ENCODE measurements around the gene NACC1. TPM values are rescaled to one million over a fixed set of nuclear protein-coding genes. Genes with fewer than 3 reads are reported as not detected.
A peak's percentile ranks its signal among the peaks of the same experiment; 100 is the strongest.

NACC1 gene
- total RNA-seq, 1 experiment from 2014 or later: 133 TPM

DNA sequence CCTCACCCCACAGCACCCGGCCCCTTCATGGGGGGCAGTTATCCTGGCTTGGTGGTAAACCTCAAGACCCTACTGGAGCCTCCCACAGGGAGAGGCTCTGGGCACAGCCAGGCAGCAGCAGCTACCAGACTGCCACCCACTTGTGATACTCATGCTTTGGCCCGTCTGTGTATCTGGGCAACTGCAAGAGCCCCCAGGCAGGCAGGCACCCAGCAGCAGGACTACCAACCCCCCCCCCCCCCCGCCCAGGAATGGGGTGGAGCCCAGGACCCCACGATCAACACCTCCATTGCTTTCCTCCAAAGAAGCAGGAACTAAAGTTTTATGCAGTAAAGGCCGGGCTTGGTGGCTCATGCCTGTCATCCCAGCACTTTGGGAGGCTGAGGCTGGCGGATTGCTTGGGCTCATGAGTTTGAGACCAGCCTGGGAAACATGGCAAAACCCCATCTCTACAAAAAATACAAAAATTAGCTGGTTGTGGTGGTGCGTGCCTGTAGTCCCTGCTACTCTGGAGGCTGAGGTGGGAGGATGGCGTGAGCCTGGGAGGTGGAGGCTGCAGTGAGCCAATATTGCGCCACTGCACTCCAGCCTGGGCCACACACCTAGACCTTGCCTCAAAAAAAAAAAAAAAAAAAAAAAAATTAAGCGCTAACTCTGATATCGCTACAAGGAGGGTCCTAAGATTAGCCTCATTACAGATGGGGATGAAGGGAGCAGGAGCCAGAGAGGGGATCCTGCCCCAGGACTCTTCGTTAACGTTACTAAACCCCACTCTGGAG lies 14.3 kb upstream of the NACC1 start:
- no peak overlapping the region for H3K4me3 ChIP-seq
- ChIA-PET CTCF (no interaction called here), POLR2A (ENCODE audit: unreplicated experiment) (no interaction called here)
- H3K4me2 ChIP-seq: no peak overlapping the region
- H3K27ac ChIP-seq: no peak overlapping the region
- H3K27me3 ChIP-seq (ENCODE audit: insufficient read depth, low read depth): no peaks in the 10 kb centered on the region
- DNase-seq: no peak
- peaks cover 8% of the 10 kb centered on the region; the same call in 1 of the 2 replicates for H4K20me1 ChIP-seq (ENCODE audit: insufficient read depth)
- no peak overlapping the region for H2AFZ ChIP-seq
- BruUV-seq (replicated peaks): no TSS peak
- H3K79me2 ChIP-seq (ENCODE audit: low read depth): no peaks in the 10 kb centered on the region
- no peaks in the 10 kb centered on the region for H3K4me1 ChIP-seq (replicated peaks; ENCODE audit: insufficient read depth)
- no peaks in the 10 kb centered on the region for H3K9me2 ChIP-seq (ENCODE audit: insufficient read depth)
- peaks cover 7% of the 10 kb centered on the region; the same call in 1 of the 2 replicates for H3K36me3 ChIP-seq (ENCODE audit: low read depth)
- peaks cover 13% of the 10 kb centered on the region; the same call in 1 of the 2 replicates for H3F3A ChIP-seq (ENCODE audit: insufficient read depth, low read depth)
- no peaks in the 10 kb centered on the region for H3K9me3 ChIP-seq (ENCODE audit: insufficient read depth, low read depth)
- TF ChIP-seq EZH2 (IDR thresholded peaks at IDR 0.05; ENCODE audit: low read depth): no peak
- TF ChIP-seq, protein P1, sequence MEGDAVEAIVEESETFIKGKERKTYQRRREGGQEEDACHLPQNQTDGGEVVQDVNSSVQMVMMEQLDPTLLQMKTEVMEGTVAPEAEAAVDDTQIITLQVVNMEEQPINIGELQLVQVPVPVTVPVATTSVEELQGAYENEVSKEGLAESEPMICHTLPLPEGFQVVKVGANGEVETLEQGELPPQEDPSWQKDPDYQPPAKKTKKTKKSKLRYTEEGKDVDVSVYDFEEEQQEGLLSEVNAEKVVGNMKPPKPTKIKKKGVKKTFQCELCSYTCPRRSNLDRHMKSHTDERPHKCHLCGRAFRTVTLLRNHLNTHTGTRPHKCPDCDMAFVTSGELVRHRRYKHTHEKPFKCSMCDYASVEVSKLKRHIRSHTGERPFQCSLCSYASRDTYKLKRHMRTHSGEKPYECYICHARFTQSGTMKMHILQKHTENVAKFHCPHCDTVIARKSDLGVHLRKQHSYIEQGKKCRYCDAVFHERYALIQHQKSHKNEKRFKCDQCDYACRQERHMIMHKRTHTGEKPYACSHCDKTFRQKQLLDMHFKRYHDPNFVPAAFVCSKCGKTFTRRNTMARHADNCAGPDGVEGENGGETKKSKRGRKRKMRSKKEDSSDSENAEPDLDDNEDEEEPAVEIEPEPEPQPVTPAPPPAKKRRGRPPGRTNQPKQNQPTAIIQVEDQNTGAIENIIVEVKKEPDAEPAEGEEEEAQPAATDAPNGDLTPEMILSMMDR (conservative IDR thresholded peaks at IDR 0.05): no peak
- intact Hi-C loops (cut with micrococcal nuclease; ENCODE audit: unreplicated experiment): no loop called here

DNA sequence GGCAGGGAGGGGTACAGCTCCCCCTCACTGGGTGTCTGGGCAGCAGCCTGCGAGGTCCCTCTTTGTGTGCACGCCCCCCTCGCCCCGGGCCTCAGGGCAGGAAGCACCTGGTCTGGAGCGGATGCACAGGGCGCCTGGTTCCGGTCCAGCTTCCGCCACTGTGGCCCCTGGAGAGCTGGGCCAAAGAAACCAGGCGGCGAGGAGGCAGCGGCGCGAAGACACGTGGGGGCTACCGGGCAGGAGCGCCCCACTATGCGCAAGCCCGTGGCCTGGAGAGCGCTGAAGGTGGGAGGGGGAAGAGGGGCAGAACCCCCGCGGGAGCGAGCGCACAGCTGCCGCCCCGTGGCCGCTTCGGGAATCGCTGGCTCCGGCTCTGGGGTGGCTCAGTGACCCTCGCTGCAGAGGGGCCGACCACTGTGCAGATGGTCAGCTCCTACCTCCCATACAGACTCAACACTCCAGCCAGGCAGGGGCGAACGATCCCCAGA lies 13.7 kb upstream of the NACC1 start:
- Histone ChIP-seq H3K36me3 (ENCODE audit: low read depth) (peaks cover 7% of the 10 kb centered on the region; the same call in 1 of the 2 replicates), H3F3A (ENCODE audit: insufficient read depth, low read depth) (peaks cover 13% of the 10 kb centered on the region; the same call in 1 of the 2 replicates), H3K27me3 (ENCODE audit: insufficient read depth, low read depth) (no peaks in the 10 kb centered on the region), H3K9me3 (ENCODE audit: insufficient read depth, low read depth) (no peaks in the 10 kb centered on the region), H4K20me1 (ENCODE audit: insufficient read depth) (peaks cover 8% of the 10 kb centered on the region; the same call in 1 of the 2 replicates), H3K4me2 (no peak overlapping the region), H3K27ac (no peak overlapping the region), H3K79me2 (ENCODE audit: low read depth) (no peaks in the 10 kb centered on the region), H3K4me1 (replicated peaks; ENCODE audit: insufficient read depth) (no peaks in the 10 kb centered on the region), H3K4me3 (no peak overlapping the region), H3K9me2 (ENCODE audit: insufficient read depth) (no peaks in the 10 kb centered on the region), H2AFZ (no peak overlapping the region)
- no TSS peak for BruUV-seq (replicated peaks)
- no peak for TF ChIP-seq EZH2 (IDR thresholded peaks at IDR 0.05; ENCODE audit: low read depth)
- intact Hi-C loops (cut with micrococcal nuclease; ENCODE audit: unreplicated experiment): no loop called here
- DNase-seq: no peak
- ChIA-PET CTCF (no interaction called here), POLR2A (ENCODE audit: unreplicated experiment) (no interaction called here)

DNA sequence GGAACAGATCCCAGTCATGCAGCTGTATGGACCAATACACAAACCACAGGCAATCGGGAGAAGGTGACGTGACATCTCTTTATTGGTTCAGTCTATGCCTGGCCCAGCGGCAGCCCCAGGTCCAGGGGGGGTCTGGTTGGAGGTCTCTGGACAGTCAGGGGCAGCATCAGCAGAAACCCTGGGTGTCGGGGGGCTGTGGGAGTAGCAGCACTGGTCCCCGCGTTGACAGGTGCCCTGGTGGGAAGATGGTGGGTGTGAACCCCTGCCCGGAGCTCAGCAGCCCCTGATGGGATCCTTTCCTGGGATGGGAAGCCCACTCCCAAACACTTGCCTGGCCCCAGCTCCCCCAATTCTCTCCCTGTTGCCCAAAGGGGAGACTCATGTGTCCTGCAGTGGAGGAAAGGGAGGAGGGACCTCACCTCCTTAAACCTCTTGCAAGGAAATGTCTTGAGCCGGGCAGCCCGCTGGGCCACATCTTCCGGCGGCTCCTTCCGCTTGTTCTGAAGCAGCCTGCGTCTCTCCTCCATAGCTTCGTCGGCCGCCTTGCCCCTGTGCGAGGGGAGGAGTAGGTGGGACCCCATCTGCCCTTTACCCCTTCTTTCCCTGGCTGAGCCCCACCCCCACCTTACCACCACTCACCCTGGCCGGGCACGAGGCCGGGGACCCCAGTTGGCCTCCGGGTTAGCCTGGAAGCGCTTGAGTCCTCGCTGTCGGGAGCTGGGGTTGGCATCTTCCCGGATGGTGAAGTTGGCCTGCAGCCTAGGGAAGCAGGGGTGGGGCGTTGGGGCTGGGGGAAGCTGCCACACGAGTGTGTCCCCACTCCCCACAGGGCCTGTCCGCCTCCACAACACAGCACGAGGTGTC lies 13.0 kb upstream of the NACC1 start:
- Histone ChIP-seq H3K4me2 (no peak overlapping the region), H3K36me3 (ENCODE audit: low read depth) (peaks cover 7% of the 10 kb centered on the region; the same call in 1 of the 2 replicates), H3K27ac (no peak overlapping the region), H3K27me3 (ENCODE audit: insufficient read depth, low read depth) (no peaks in the 10 kb centered on the region), H3K79me2 (ENCODE audit: low read depth) (no peaks in the 10 kb centered on the region), H3K4me3 (no peak overlapping the region), H2AFZ (no peak overlapping the region), H3K9me2 (ENCODE audit: insufficient read depth) (no peaks in the 10 kb centered on the region), H4K20me1 (ENCODE audit: insufficient read depth) (peaks cover 8% of the 10 kb centered on the region; the same call in 1 of the 2 replicates), H3K9me3 (ENCODE audit: insufficient read depth, low read depth) (no peaks in the 10 kb centered on the region), H3F3A (ENCODE audit: insufficient read depth, low read depth) (peaks cover 13% of the 10 kb centered on the region; the same call in 1 of the 2 replicates), H3K4me1 (replicated peaks; ENCODE audit: insufficient read depth) (no peaks in the 10 kb centered on the region)
- no peak for TF ChIP-seq EZH2 (IDR thresholded peaks at IDR 0.05; ENCODE audit: low read depth)
- TF ChIP-seq, protein P1 (conservative IDR thresholded peaks at IDR 0.05): no peak
- BruUV-seq (replicated peaks): TSS peak; percentile 13
- CTCF ChIA-PET: interaction anchor here (0.7 kb wide), 1 partner anchor 37 kb away, joined by 14 read pairs; no protein-coding TSS in a partner anchor
- POLR2A ChIA-PET (ENCODE audit: unreplicated experiment): no interaction called here
- DNase-seq: no peak
- intact Hi-C loops (cut with micrococcal nuclease; ENCODE audit: unreplicated experiment): no loop called here
